ENCODE measurements around the gene ADAM12.

Gene ADAM12

GRCh38 chr10:126387931-126388911, at the start of gene ADAM12:
Gene ADAM12 (minus strand): TSS chr10:126388477. CDS start chr10:126388145, 332 bp downstream.
- Mint-ChIP-seq H3K36me3 (ENCODE audit: insufficient read depth) (peaks cover 2% of the 10 kb centered on the region), H3K27me3 (peaks cover 27% of the 10 kb centered on the region), H3K9me3 (peaks cover 13% of the 10 kb centered on the region), H3K27ac (ENCODE audit: low read depth) (no peak within 1 kb of the TSS), H3K4me3 (no peak within 1 kb of the TSS), H3K4me1 (peaks cover 8% of the 10 kb centered on the region)
- DNase-seq (ENCODE audit: low spot score in 2 of 2) (no peak), ATAC-seq (replicated peaks; ENCODE audit: extremely low read depth, poor library complexity, severe bottlenecking) (no peak)

GRCh38 chr10:126437635-126438406, 49.5 kb upstream of the ADAM12 start:
- ATAC-seq (replicated peaks; ENCODE audit: extremely low read depth, poor library complexity, severe bottlenecking) = no peak
- peaks cover 17% of the 10 kb centered on the region for H3K9me3 Mint-ChIP-seq
- H3K4me3 Mint-ChIP-seq = no peak overlapping the region
- no peaks in the 10 kb centered on the region for H3K4me1 Mint-ChIP-seq
- no peak for DNase-seq (ENCODE audit: low spot score in 2 of 2)
- peaks cover 2% of the 10 kb centered on the region for H3K36me3 Mint-ChIP-seq (ENCODE audit: insufficient read depth)
- no peaks in the 10 kb centered on the region for H3K27me3 Mint-ChIP-seq
- H3K27ac Mint-ChIP-seq (ENCODE audit: low read depth) = no peak overlapping the region

- no peak for ATAC-seq (replicated peaks; ENCODE audit: extremely low read depth, poor library complexity, severe bottlenecking)
- Mint-ChIP-seq H3K36me3 (ENCODE audit: insufficient read depth) (peaks cover 2% of the 10 kb centered on the region), H3K27me3 (no peaks in the 10 kb centered on the region), H3K9me3 (peaks cover 11% of the 10 kb centered on the region), H3K4me3 (no peak overlapping the region), H3K27ac (ENCODE audit: low read depth) (no peak overlapping the region), H3K4me1 (no peaks in the 10 kb centered on the region)
- DNase-seq (ENCODE audit: low spot score in 2 of 2) = no peak
Measured at GRCh38 chr10:126434235-126434634, 46.0 kb upstream of the ADAM12 start.

GRCh38 chr10:126433351-126433750, 45.1 kb upstream of the ADAM12 start:
- Mint-ChIP-seq H3K9me3 (peaks cover 8% of the 10 kb centered on the region), H3K4me1 (no peaks in the 10 kb centered on the region), H3K27me3 (no peaks in the 10 kb centered on the region), H3K4me3 (no peak overlapping the region), H3K27ac (ENCODE audit: low read depth) (no peak overlapping the region), H3K36me3 (ENCODE audit: insufficient read depth) (peaks cover 2% of the 10 kb centered on the region)
- no peak for ATAC-seq (replicated peaks; ENCODE audit: extremely low read depth, poor library complexity, severe bottlenecking)
- no peak for DNase-seq (ENCODE audit: low spot score in 2 of 2)

GRCh38 chr10:126432507-126432906, 44.2 kb upstream of the ADAM12 start:
- H3K4me1 Mint-ChIP-seq = no peaks in the 10 kb centered on the region
- DNase-seq (ENCODE audit: low spot score in 2 of 2) = no peak
- H3K4me3 Mint-ChIP-seq = no peak overlapping the region
- no peaks in the 10 kb centered on the region for H3K27me3 Mint-ChIP-seq
- ATAC-seq (replicated peaks; ENCODE audit: extremely low read depth, poor library complexity, severe bottlenecking) = no peak
- peaks cover 8% of the 10 kb centered on the region for H3K9me3 Mint-ChIP-seq
- no peak overlapping the region for H3K27ac Mint-ChIP-seq (ENCODE audit: low read depth)
- H3K36me3 Mint-ChIP-seq (ENCODE audit: insufficient read depth) = peaks cover 2% of the 10 kb centered on the region

GRCh38 chr10:126431816-126432215, 43.5 kb upstream of the ADAM12 start:
- peaks cover 1% of the 10 kb centered on the region for H3K36me3 Mint-ChIP-seq (ENCODE audit: insufficient read depth)
- peaks cover 8% of the 10 kb centered on the region for H3K9me3 Mint-ChIP-seq
- no peak overlapping the region for H3K4me3 Mint-ChIP-seq
- H3K27ac Mint-ChIP-seq (ENCODE audit: low read depth) = no peak overlapping the region
- H3K27me3 Mint-ChIP-seq = no peaks in the 10 kb centered on the region
- ATAC-seq (replicated peaks; ENCODE audit: extremely low read depth, poor library complexity, severe bottlenecking) (no peak), DNase-seq (ENCODE audit: low spot score in 2 of 2) (no peak)
- H3K4me1 Mint-ChIP-seq = no peaks in the 10 kb centered on the region

- Mint-ChIP-seq H3K9me3 (peaks cover 8% of the 10 kb centered on the region), H3K36me3 (ENCODE audit: insufficient read depth) (no peaks in the 10 kb centered on the region), H3K4me1 (no peaks in the 10 kb centered on the region), H3K4me3 (no peak overlapping the region), H3K27ac (ENCODE audit: low read depth) (no peak overlapping the region), H3K27me3 (no peaks in the 10 kb centered on the region)
- DNase-seq (ENCODE audit: low spot score in 2 of 2) (no peak), ATAC-seq (replicated peaks; ENCODE audit: extremely low read depth, poor library complexity, severe bottlenecking) (no peak)
Measured at GRCh38 chr10:126430512-126430911, 42.2 kb upstream of the ADAM12 start.

- H3K27me3 Mint-ChIP-seq = no peaks in the 10 kb centered on the region
- DNase-seq (ENCODE audit: low spot score in 2 of 2) (no peak), ATAC-seq (replicated peaks; ENCODE audit: extremely low read depth, poor library complexity, severe bottlenecking) (no peak)
- H3K9me3 Mint-ChIP-seq = peaks cover 11% of the 10 kb centered on the region
- no peaks in the 10 kb centered on the region for H3K4me1 Mint-ChIP-seq
- H3K36me3 Mint-ChIP-seq (ENCODE audit: insufficient read depth) = no peaks in the 10 kb centered on the region
- no peak overlapping the region for H3K4me3 Mint-ChIP-seq
- no peak overlapping the region for H3K27ac Mint-ChIP-seq (ENCODE audit: low read depth)
Measured at GRCh38 chr10:126429275-126429674, 41.0 kb upstream of the ADAM12 start.

GRCh38 chr10:126425489-126426065, 37.3 kb upstream of the ADAM12 start:
- Mint-ChIP-seq H3K9me3 (peaks cover 6% of the 10 kb centered on the region), H3K36me3 (ENCODE audit: insufficient read depth) (no peaks in the 10 kb centered on the region), H3K4me3 (no peak overlapping the region), H3K4me1 (no peaks in the 10 kb centered on the region), H3K27me3 (no peaks in the 10 kb centered on the region), H3K27ac (ENCODE audit: low read depth) (no peak overlapping the region)
- DNase-seq (ENCODE audit: low spot score in 2 of 2) (no peak), ATAC-seq (replicated peaks; ENCODE audit: extremely low read depth, poor library complexity, severe bottlenecking) (no peak)

GRCh38 chr10:126425032-126425431, 36.8 kb upstream of the ADAM12 start:
- H3K27me3 Mint-ChIP-seq = no peaks in the 10 kb centered on the region
- H3K4me3 Mint-ChIP-seq = no peak overlapping the region
- H3K9me3 Mint-ChIP-seq = peaks cover 6% of the 10 kb centered on the region
- no peak overlapping the region for H3K27ac Mint-ChIP-seq (ENCODE audit: low read depth)
- DNase-seq (ENCODE audit: low spot score in 2 of 2) (no peak), ATAC-seq (replicated peaks; ENCODE audit: extremely low read depth, poor library complexity, severe bottlenecking) (no peak)
- H3K36me3 Mint-ChIP-seq (ENCODE audit: insufficient read depth) = no peaks in the 10 kb centered on the region
- H3K4me1 Mint-ChIP-seq = no peaks in the 10 kb centered on the region

GRCh38 chr10:126423732-126424491, 35.6 kb upstream of the ADAM12 start:
- peaks cover 11% of the 10 kb centered on the region for H3K9me3 Mint-ChIP-seq
- H3K4me1 Mint-ChIP-seq = no peaks in the 10 kb centered on the region
- no peaks in the 10 kb centered on the region for H3K36me3 Mint-ChIP-seq (ENCODE audit: insufficient read depth)
- H3K4me3 Mint-ChIP-seq = no peak overlapping the region
- DNase-seq (ENCODE audit: low spot score in 2 of 2) (no peak), ATAC-seq (replicated peaks; ENCODE audit: extremely low read depth, poor library complexity, severe bottlenecking) (no peak)
- no peaks in the 10 kb centered on the region for H3K27me3 Mint-ChIP-seq
- no peak overlapping the region for H3K27ac Mint-ChIP-seq (ENCODE audit: low read depth)

GRCh38 chr10:126422567-126422966, 34.3 kb upstream of the ADAM12 start:
- no peaks in the 10 kb centered on the region for H3K36me3 Mint-ChIP-seq (ENCODE audit: insufficient read depth)
- peaks cover 11% of the 10 kb centered on the region for H3K9me3 Mint-ChIP-seq
- ATAC-seq (replicated peaks; ENCODE audit: extremely low read depth, poor library complexity, severe bottlenecking) = no peak
- H3K4me1 Mint-ChIP-seq = no peaks in the 10 kb centered on the region
- no peak for DNase-seq (ENCODE audit: low spot score in 2 of 2)
- no peak overlapping the region for H3K4me3 Mint-ChIP-seq
- no peaks in the 10 kb centered on the region for H3K27me3 Mint-ChIP-seq
- H3K27ac Mint-ChIP-seq (ENCODE audit: low read depth) = no peak overlapping the region

Measured in central memory CD8-positive, alpha-beta T cell (primary cell).